Left lung (tissue), 10 donors: Measurements from ENCODE around the gene HDAC4. TPM values are rescaled to one million over a fixed set of nuclear protein-coding genes. Genes with fewer than 3 reads are reported as not detected.
A peak's percentile ranks its signal among the peaks of the same experiment; 100 is the strongest.

Experiments
- ATAC-seq: fragments of 200-7000 bp; cut with Tn5 transposase; one replicate; pipeline ENCODE4 v1.9.1; 2020; ENCODE audit warnings: moderate library complexity
- DNase-seq, 4 donors: peaks; one replicate each; pipeline ENCODE4 v3.0.0-alpha.2; 2013 to 2020
- H3K27ac ChIP-seq, 2 donors: fragments of 200-600 bp; sonication (generic) in 1 of 2; one replicate each; pipeline versions ENCODE4 v1.5.0 to v1.8.0; 2020 to 2021
- H3K27me3 ChIP-seq, 2 donors: fragments of 200-600 bp; sonication (generic) in 1 of 2; one replicate each; pipeline versions ENCODE4 v1.5.0 to v1.8.0; 2020 to 2021
- H3K36me3 ChIP-seq, 2 donors: fragments of 200-600 bp; sonication (generic) in 1 of 2; one replicate each; pipeline versions ENCODE4 v1.5.0 to v1.8.0; 2020 to 2021
- H3K4me1 ChIP-seq, 2 donors: fragments of 200-600 bp; one replicate each; pipeline ENCODE4 v1.8.0; 2021
- H3K4me3 ChIP-seq, 2 donors: fragments of 200-600 bp; sonication (generic) in 1 of 2; one replicate each; pipeline versions ENCODE4 v1.5.0 to v1.8.0; 2020 to 2021; ENCODE audit warnings: mild to moderate bottlenecking in 1 of 2
- H3K9me3 ChIP-seq, 2 donors: fragments of 200-600 bp; sonication (generic) in 1 of 2; one replicate each; pipeline versions ENCODE4 v1.5.0 to v1.8.0; 2020 to 2021
- intact Hi-C, 2 donors: fragments of 100-400 bp; cut with DNase I; formaldehyde crosslinking; loops; one replicate each; pipeline versions ENCODE4 v1.11.2 to v1.14.2; 2022
- polyA plus RNA-seq, 6 donors: library from polyadenylated mRNA; unstranded; fragments of 120-200 nt; gene quantifications; one replicate each; pipeline ENCODE4 v1.2.1, GENCODE V29; 2013; ENCODE audit not compliant: insufficient read length in 6 of 6
- total RNA-seq, 2 donors: library from RNA; stranded (reverse); fragmentation: NEBNext Ultra II Directional; extraction: Animal tissue kit (Norgen Biotek cat#: 25700); gene quantifications; one replicate each; pipeline ENCODE4 v1.2.1, GENCODE V29; 2021
- TF ChIP-seq, protein P1 (sequence below), 2 donors: fragments of 200-600 bp; sonication (generic) in 1 of 2; IDR thresholded peaks; one replicate each; pipeline versions ENCODE4 v1.5.0 to v1.8.0; 2021; ENCODE audit warnings: antibody characterized with exemption in 2 of 2
- donor health status: DM: no; HTN: yes; CAD: no.
- donor health status: DM: no; HTN: no; CAD: no.

Gene HDAC4
- total and polyA plus RNA-seq, 8 donors = 9.9 to 36.8 (median 12.8) TPM

DNA sequence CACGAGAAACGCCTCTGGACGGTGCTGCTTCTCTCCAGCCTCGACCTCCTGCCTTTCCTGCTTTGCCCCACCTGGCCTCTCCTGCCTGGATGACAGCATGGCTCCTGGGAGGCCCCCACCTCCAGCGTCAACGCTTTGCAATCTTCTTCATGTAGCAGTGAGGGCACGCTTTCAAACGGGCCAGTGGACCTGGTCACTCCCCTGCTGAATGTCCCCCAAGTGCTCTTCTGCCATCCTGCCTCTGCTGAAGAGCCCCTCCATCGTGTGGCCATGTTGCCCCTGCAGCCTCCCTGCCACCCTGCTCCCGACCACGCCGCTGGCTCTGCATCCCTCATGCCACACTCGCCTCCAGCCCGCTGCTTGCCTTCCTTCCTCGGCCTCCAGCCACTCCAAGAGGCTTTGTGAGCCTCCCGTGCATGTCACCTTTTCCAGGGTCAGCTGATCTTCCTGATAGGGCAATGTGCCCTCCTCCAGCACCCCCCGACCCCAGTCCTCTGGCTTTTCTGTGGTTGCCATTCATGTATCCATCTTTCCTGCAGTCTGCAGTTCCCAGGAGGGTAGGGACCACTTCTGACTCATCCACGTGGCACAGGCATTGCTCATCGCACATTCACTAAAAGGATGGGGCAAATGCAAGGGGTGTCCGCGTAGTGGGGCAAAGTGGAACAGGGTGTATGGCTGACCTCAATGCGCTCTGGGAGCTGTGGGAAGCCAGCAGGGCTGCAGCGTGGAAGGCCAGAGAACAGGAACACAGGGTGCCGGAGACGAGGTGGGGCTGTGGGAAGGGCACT is 284.2 kb downstream of the HDAC4 start:
- no peak overlapping the region for H3K4me3 ChIP-seq
- H3K36me3 ChIP-seq = peaks cover 0 to 62% of the 10 kb centered on the region in 2 donors
- ATAC-seq (no peak), DNase-seq (peak in 1 of 4 donors; percentile 61)
- intact Hi-C loops = no loop called here
- no peaks in the 10 kb centered on the region for H3K9me3 ChIP-seq
- no peaks in the 10 kb centered on the region for H3K27me3 ChIP-seq
- TF ChIP-seq, protein P1, sequence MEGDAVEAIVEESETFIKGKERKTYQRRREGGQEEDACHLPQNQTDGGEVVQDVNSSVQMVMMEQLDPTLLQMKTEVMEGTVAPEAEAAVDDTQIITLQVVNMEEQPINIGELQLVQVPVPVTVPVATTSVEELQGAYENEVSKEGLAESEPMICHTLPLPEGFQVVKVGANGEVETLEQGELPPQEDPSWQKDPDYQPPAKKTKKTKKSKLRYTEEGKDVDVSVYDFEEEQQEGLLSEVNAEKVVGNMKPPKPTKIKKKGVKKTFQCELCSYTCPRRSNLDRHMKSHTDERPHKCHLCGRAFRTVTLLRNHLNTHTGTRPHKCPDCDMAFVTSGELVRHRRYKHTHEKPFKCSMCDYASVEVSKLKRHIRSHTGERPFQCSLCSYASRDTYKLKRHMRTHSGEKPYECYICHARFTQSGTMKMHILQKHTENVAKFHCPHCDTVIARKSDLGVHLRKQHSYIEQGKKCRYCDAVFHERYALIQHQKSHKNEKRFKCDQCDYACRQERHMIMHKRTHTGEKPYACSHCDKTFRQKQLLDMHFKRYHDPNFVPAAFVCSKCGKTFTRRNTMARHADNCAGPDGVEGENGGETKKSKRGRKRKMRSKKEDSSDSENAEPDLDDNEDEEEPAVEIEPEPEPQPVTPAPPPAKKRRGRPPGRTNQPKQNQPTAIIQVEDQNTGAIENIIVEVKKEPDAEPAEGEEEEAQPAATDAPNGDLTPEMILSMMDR (IDR thresholded peaks at IDR 0.05) = no peak
- H3K27ac ChIP-seq = no peak overlapping the region
- peaks cover 8 to 25% of the 10 kb centered on the region in 2 donors for H3K4me1 ChIP-seq

DNA sequence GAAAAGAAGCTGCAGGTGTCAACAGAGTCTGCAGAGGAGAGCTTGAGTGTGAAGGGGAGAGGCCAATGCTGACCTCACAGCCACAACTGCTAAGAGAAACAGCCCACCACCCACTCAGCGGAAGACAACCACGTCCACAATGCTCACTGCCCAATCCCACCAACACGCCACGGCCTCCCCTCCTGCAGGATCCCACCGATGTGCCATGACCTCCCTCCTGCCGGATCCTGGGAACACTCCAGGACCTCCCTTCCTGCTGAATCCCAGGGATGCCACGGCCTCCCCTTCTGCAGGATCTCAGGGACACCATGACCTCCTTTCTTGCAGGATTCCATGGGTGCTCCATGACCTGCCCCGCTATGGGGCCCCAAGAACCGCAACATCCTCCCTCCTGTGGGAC is 285.2 kb downstream of the HDAC4 start:
- H3K27ac ChIP-seq = no peak overlapping the region
- peak in 1 of 4 donors; percentile 45 for DNase-seq
- no peaks in the 10 kb centered on the region for H3K9me3 ChIP-seq
- peaks cover 8 to 25% of the 10 kb centered on the region in 2 donors for H3K4me1 ChIP-seq
- TF ChIP-seq, protein P1 (IDR thresholded peaks at IDR 0.05) = no peak
- H3K27me3 ChIP-seq = no peaks in the 10 kb centered on the region
- no peak overlapping the region for H3K4me3 ChIP-seq
- no peak for ATAC-seq
- H3K36me3 ChIP-seq = peaks cover 0 to 66% of the 10 kb centered on the region in 2 donors
- intact Hi-C loops = no loop called here

DNA sequence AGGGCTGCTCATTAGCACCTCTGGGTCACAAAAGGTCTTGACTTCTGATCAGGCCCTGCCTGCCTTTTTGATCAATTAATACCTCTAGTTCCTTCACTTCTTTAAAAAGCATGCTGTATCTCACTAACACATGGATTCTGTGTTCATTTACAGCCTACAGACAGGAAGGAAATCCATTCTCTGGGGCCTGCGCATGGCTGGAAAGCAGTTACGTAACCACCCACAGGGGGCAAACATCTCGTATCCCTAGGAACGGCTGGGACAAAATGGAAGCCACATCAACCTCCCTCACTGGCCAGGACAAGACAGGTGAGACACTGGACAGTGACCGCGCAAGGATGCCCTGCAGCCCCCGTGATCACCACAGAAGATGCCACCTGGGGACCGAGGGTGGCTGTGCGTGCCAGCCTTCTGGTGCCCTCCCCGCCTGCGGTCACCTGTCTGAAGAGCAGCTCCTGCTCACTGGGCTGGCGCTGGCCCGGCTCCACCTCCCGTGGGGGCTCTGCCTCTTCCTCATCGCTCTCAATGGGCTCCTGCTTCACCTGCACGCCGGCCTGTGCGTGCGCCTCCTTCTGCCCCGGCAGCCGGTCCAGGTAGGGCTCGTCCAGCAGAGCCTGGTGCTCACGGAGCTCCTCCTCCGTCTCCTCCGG is 286.1 kb downstream of the HDAC4 start:
- H3K36me3 ChIP-seq = peaks cover 0 to 75% of the 10 kb centered on the region in 2 donors
- TF ChIP-seq, protein P1 (IDR thresholded peaks at IDR 0.05) = no peak
- DNase-seq = peak in 1 of 4 donors; percentile 64
- ATAC-seq = no peak
- intact Hi-C loops = no loop called here
- no peaks in the 10 kb centered on the region for H3K9me3 ChIP-seq
- peak overlapping the region in 1 of 2 donors; percentile 31 for H3K27ac ChIP-seq
- no peak overlapping the region for H3K4me3 ChIP-seq
- no peaks in the 10 kb centered on the region for H3K27me3 ChIP-seq
- H3K4me1 ChIP-seq = peaks cover 8 to 25% of the 10 kb centered on the region in 2 donors

DNA sequence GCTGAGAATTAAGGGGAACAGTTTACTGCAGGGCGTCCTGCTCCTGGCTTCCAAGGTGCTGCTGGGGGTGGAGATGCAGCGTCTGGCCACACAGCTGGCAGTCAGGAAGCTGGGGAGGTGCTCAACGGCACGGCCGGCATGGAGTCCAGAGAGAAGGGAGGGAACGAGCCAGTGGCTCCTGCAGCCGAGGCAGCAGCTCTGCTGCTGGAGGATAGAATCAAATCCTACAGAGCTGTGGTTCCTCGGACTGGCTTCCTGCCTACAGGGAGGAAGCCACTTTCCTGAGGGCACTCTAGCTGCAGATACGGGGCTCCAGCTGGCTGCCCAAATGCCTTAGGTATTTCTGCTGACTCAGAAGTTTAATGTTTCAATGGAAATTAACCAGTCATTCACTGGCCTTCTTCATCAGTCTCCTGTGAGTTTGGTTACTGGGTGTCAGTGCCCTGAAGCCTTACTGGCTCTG is 286.7 kb downstream of the HDAC4 start:
- peak overlapping the region in 1 of 2 donors; percentile 31 for H3K27ac ChIP-seq
- no peak overlapping the region for H3K4me3 ChIP-seq
- peaks cover 8 to 25% of the 10 kb centered on the region in 2 donors for H3K4me1 ChIP-seq
- peaks cover 0 to 81% of the 10 kb centered on the region in 2 donors for H3K36me3 ChIP-seq
- peak; percentile 24 for ATAC-seq
- TF ChIP-seq, protein P1 (IDR thresholded peaks at IDR 0.05) = no peak
- H3K27me3 ChIP-seq = no peaks in the 10 kb centered on the region
- H3K9me3 ChIP-seq = no peaks in the 10 kb centered on the region
- intact Hi-C loops = no loop called here
- DNase-seq = peak in 2 of 4 donors; percentile 13 to 71

DNA sequence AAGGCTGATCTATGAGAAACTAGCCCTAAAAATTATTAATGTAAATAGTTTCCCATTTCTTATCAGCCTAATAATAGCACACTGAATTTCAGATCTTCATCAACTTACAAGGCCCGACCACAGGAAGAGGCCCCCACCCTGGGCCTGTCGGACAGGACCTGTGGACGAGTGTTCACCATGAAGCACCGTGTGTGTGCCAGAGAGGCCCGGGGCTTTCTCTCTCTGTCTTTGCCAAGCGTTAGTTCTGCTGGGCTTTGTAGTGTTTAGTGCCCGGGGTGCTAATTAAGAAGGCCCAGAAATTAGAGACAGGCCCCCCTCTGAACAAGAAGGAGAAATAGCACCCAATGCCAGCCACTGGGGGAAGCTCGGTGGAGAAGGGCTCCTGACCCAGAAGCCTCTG is 287.2 kb downstream of the HDAC4 start:
- intact Hi-C loops = no loop called here
- peaks cover 8 to 25% of the 10 kb centered on the region in 2 donors for H3K4me1 ChIP-seq

More for the DNA sequence above, 287.2 kb downstream of the HDAC4 start:
- Histone ChIP-seq H3K9me3 (no peaks in the 10 kb centered on the region), H3K36me3 (peaks cover 0 to 83% of the 10 kb centered on the region in 2 donors), H3K27me3 (no peaks in the 10 kb centered on the region), H3K27ac (peak overlapping the region; percentile 46 to 53), H3K4me3 (no peak overlapping the region)
- peak; percentile 5 for ATAC-seq
- DNase-seq = peak in 1 of 4 donors; percentile 54
- TF ChIP-seq, protein P1 (IDR thresholded peaks at IDR 0.05) = no peak
